Urothelium cell line (cell line): ENCODE results near the gene FAM72C.
"Not testable (repeated sequence)": the region's sequence is repeated elsewhere in the genome, so short reads cannot be mapped to it uniquely, and the experiment has no call there.

Experiments used
- DNase-seq: peaks from one replicate; pipeline ENCODE4 v3.0.0; 2011; ENCODE audit warnings: low spot score, mixed read lengths
- FAIRE-seq: peaks from 2 replicates; lab custom pipeline; 2011; peaks lifted over from hg19 to GRCh38; lab: Jason Lieb, UNC

Gene FAM72C

DNA sequence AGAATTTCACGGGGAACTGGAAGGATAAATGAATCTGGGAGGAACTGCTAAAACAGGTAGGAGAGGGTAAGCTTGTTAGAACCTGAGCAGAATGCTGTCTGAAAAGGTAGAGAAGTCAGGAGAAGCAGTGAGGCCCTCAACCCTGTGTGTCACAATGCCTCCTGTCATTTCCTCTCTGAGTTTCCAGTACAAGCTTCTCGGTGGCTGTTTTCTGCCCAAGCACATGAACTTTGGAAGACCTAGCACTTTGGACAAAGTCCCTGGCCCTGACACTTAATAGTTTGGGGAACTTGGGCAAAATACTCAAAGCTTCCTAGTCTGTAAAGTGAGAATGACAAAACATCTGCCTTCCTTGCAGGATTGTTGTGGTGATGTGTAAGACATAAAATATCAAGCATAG lies 52.7 kb downstream of the FAM72C start:
- FAIRE-seq, DNase-seq: not testable (repeated sequence)

DNA sequence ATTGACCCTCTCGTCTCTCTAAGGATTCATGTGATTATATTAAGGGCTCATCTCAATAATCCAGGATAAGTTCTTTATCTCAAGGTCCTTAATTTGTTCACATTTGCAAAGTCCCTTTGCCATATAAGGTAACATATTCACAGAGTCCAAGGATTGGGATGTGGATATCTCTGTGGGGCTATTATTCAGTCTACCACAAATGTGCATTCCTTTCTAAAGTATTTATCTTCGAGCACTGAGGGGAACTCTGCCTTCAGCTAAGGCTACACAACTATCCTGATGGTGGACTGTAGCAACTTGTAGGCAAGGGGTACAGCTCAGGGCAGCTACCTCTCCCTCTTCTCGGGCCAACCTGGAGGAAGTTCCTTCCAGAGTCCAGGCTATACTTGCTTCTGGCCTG lies 53.2 kb downstream of the FAM72C start:
- not testable (repeated sequence) for DNase-seq, FAIRE-seq

DNA sequence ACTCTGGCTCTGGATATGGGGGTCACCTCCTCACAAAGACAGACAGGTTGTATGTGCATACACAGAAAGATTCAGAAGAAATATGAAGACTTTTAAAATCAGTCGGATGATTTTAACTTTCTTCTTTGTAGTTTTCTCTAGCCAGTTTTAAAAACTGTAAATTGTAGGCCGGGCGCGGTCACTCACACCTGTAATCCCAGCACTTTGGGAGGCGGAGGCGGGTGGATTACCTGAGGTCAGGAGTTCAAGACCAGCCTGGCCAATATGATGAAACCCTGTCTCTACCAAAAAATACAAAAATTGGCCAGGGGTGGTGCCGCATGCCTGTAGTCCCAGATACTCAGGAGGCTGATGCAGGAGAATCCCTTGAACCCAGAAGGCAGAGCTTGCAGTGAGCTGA lies 58.1 kb downstream of the FAM72C start:
- FAIRE-seq, DNase-seq: not testable (repeated sequence)
